H1 (cell line): ENCODE results near the gene STAC2.
A peak's percentile ranks its signal among the peaks of the same experiment; 100 is the strongest.

ENCODE experiments used
- CTCF ChIP-seq, 3 experiments: IDR thresholded peaks; 1 replicate in 2 of 3; 2 replicates in 1 of 3; pipeline versions ENCODE4 v1.5.1 to v1.6.1; 2011; ENCODE audit warnings: low read length in 3 of 3, mild to moderate bottlenecking in 3 of 3, inconsistent platforms in 2 of 3, low read depth in 1 of 3, moderate library complexity in 1 of 3; ENCODE audit not compliant: insufficient read depth in 1 of 3; ENCODE audit errors: control extremely low read depth in 1 of 3
- POLR2A ChIP-seq, 2 experiments: IDR thresholded peaks; 1 replicate in 1 of 2; 2 replicates in 1 of 2; pipeline ENCODE4 v1.6.1; 2011; ENCODE audit warnings: low read depth in 2 of 2, low read length in 2 of 2, mild to moderate bottlenecking in 2 of 2; ENCODE audit errors: control extremely low read depth in 1 of 2
- POLR2AphosphoS5 ChIP-seq: IDR thresholded peaks from 2 replicates; pipeline ENCODE4 v1.6.1; 2011; ENCODE audit warnings: low read depth, low read length
- TAF1 ChIP-seq: IDR thresholded peaks from 2 replicates; pipeline ENCODE4 v1.6.1; 2011; ENCODE audit warnings: mild to moderate bottlenecking, low read depth, low read length

GRCh38 chr17:39239640-39240314 is 14.0 kb upstream of the STAC2 start:
- TF ChIP-seq POLR2A (IDR thresholded peaks at IDR 0.05; ENCODE audit: control extremely low read depth in 1 of 2, low read depth in 2 of 2, low read length in 2 of 2) (no peak), TAF1 (0 out of 2 replicates have a peak, but pooled peaks have one; percentile 45), CTCF (IDR thresholded peaks at IDR 0.05; ENCODE audit: control extremely low read depth in 1 of 3, insufficient read depth in 1 of 3, low read depth in 1 of 3, low read length in 3 of 3) (peak; percentile 91 to 100 (median 99)), POLR2AphosphoS5 (peak; percentile 66; the same call in 1 of the 2 replicates)
